Nephron progenitor cell (in vitro differentiated cells): ENCODE data around the gene INTS14.

Source experiments
- DNase-seq: peaks from one replicate; pipeline ENCODE4 v3.0.0; 2021
- H3K27ac Mint-ChIP-seq: 2 replicates; pipeline ENCODE4 v1.8.0; 2021; ENCODE audit warnings: mild to moderate bottlenecking, moderate library complexity, mixed read lengths
- H3K27me3 Mint-ChIP-seq: 2 replicates; pipeline ENCODE4 v1.8.0; 2021; ENCODE audit warnings: mild to moderate bottlenecking, low read depth, mixed read lengths; ENCODE audit not compliant: poor library complexity
- H3K36me3 Mint-ChIP-seq: 2 replicates; pipeline ENCODE4 v1.8.0; 2021; ENCODE audit warnings: low read depth, mixed read lengths
- H3K4me1 Mint-ChIP-seq: 2 replicates; pipeline ENCODE4 v1.8.0; 2021; ENCODE audit warnings: mixed read lengths
- H3K4me3 Mint-ChIP-seq: 2 replicates; pipeline ENCODE4 v1.8.0; 2021; ENCODE audit warnings: mild to moderate bottlenecking, moderate library complexity, mixed read lengths
- H3K9me3 Mint-ChIP-seq: 2 replicates; pipeline ENCODE4 v1.8.0; 2021; ENCODE audit warnings: mild to moderate bottlenecking, moderate library complexity, mixed read lengths
- TF ChIP-seq, protein P1 (sequence below): fragments of 200-600 bp; sonication (generic); IDR thresholded peaks from 2 replicates; pipeline ENCODE4 v1.5.0; 2021; ENCODE audit warnings: antibody characterized with exemption

Gene INTS14

DNA sequence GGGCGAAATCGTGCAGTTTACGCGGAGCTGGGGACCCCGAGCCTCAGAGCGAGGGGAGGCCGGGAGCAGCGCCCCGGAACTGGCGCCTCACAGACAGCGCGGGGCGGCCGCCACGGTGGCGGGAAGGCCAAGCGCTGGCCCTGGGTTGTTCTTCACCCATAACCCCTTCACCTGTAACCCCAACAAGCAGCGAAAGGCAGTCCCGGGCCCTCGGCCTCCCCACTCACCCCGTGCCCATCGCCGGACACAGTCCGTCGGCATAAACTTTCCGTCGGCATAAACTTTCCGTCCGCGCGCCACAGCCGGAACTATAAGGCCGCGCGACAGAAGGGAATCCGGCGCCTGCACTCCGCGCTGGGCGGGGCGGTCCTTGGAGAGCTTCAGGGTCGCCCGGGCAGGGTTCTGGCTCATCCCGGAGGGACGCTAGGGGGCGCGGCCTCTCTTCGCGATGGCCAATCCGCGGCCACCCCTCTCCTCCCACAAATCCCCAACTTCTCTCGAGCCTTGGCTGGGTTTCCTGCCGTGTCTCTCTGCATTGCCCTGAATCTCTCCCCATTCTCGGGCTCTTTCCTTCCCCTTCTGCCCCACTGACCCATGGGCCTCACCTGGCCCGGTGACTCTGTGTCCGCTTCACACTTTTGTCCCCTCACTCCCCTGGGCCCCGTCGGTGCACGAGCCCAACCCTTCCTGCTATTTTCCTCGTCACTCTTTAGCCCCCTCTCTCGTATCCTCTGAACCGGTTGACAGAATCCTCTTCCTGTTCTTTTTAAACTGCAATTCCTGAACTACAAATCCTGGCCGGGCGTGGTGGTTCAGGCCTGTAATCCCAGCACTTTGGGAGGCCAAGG lies at the start of gene INTS14:
INTS14 (minus strand) TSS at position 261 of the 848 bp plus-strand sequence. CDS start 3,751 bp downstream, outside the sequence.
- Mint-ChIP-seq H3K27me3 (peaks cover 7% of the 10 kb centered on the region), H3K9me3 (peaks cover under 1% of the 10 kb centered on the region), H3K4me1 (peaks cover 53% of the 10 kb centered on the region), H3K27ac (peak within 1 kb of the TSS; percentile 99), H3K4me3 (peak within 1 kb of the TSS; percentile 95), H3K36me3 (peaks cover 18% of the 10 kb centered on the region)
- DNase-seq: peak; percentile 99
- TF ChIP-seq, protein P1, sequence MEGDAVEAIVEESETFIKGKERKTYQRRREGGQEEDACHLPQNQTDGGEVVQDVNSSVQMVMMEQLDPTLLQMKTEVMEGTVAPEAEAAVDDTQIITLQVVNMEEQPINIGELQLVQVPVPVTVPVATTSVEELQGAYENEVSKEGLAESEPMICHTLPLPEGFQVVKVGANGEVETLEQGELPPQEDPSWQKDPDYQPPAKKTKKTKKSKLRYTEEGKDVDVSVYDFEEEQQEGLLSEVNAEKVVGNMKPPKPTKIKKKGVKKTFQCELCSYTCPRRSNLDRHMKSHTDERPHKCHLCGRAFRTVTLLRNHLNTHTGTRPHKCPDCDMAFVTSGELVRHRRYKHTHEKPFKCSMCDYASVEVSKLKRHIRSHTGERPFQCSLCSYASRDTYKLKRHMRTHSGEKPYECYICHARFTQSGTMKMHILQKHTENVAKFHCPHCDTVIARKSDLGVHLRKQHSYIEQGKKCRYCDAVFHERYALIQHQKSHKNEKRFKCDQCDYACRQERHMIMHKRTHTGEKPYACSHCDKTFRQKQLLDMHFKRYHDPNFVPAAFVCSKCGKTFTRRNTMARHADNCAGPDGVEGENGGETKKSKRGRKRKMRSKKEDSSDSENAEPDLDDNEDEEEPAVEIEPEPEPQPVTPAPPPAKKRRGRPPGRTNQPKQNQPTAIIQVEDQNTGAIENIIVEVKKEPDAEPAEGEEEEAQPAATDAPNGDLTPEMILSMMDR: peak; percentile 53

- DNase-seq: no peak
- H3K4me1 Mint-ChIP-seq: peaks cover 4% of the 10 kb centered on the region
Observed at GRCh38 chr15:65659502-65660052, 48.6 kb upstream of the INTS14 start.

GRCh38 chr15:65655457-65655856 lies 44.5 kb upstream of the INTS14 start:
- DNase-seq: no peak
- Mint-ChIP-seq H3K36me3 (peaks cover 20% of the 10 kb centered on the region), H3K27me3 (no peaks in the 10 kb centered on the region), H3K9me3 (no peaks in the 10 kb centered on the region), H3K4me3 (no peak overlapping the region), H3K27ac (no peak overlapping the region), H3K4me1 (no peaks in the 10 kb centered on the region)
- TF ChIP-seq, protein P1: no peak

More at GRCh38 chr15:65659502-65660052, 48.6 kb upstream of the INTS14 start:
- Mint-ChIP-seq H3K4me3 (no peak overlapping the region), H3K36me3 (peaks cover 16% of the 10 kb centered on the region), H3K27ac (no peak overlapping the region), H3K9me3 (no peaks in the 10 kb centered on the region), H3K27me3 (no peaks in the 10 kb centered on the region)
- TF ChIP-seq, protein P1: no peak

DNA sequence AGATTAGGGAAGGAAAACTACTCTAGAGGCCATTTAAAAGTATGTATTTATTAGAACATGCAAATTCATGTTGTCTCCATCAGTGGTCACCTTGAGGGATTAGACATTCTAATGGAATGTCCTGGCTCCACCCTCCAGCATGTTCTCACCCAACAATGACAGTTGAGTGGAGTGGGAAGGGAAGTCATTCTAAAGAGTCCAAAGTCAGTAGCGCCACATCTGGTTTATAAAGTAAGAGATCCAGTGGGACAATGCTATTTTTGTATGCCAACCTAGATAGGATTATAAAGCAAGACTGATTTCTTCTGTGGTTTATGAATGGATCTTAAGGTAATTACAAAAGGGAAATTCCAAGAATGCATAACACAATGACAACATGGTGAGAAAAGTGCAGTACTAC lies 44.1 kb upstream of the INTS14 start:
- H3K27me3 Mint-ChIP-seq: no peaks in the 10 kb centered on the region

DNA sequence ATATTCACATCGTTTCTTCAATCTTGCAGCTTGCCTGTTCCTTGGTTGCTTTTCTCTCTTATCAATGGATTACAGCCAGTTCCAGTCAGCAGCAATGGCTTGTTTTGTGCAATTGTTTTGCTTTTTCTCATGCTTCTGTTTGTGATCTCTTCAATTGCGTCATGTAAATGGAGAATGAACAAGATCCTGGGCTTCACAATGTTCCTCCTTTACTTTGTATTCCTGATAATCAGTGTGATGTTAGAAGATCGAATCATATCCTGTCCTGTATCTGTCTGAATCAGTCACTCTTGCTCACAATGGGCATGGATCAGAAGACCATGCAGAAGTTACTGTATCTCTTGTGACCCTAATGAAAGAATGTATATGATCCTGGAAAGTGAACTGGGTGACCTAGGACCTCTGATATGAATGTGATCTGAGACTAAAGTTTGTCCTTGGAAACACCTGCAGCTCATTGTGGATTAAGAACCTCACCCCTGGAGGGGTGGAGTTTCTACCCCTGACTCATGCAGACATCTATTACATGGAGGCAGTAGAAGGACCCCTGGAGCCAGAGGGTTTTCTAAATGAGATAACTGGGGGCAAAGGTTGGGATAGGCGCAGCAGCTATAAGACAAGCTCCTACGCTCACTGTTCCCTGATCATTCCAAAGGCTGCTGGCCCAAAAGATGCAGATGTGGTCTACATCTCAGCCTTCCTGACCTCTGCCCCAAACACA lies 43.0 kb upstream of the INTS14 start:
- H3K27ac Mint-ChIP-seq: no peak overlapping the region
- TF ChIP-seq, protein P1: no peak
- no peak for DNase-seq
- H3K4me1 Mint-ChIP-seq: no peaks in the 10 kb centered on the region
- no peaks in the 10 kb centered on the region for H3K9me3 Mint-ChIP-seq
- peaks cover 26% of the 10 kb centered on the region for H3K36me3 Mint-ChIP-seq
- no peaks in the 10 kb centered on the region for H3K27me3 Mint-ChIP-seq
- H3K4me3 Mint-ChIP-seq: no peak overlapping the region

More for the DNA sequence above, 44.1 kb upstream of the INTS14 start:
- DNase-seq: no peak
- Mint-ChIP-seq H3K4me3 (no peak overlapping the region), H3K9me3 (no peaks in the 10 kb centered on the region), H3K4me1 (no peaks in the 10 kb centered on the region), H3K36me3 (peaks cover 25% of the 10 kb centered on the region), H3K27ac (no peak overlapping the region)
- TF ChIP-seq, protein P1: no peak
